Measurements from ENCODE around the gene ADAM10. TPM values are rescaled to one million over a fixed set of nuclear protein-coding genes. Genes with fewer than 3 reads are reported as not detected.

Gene ADAM10
- total RNA-seq, 1 donor from 2014 or later, result 125 TPM

- Histone ChIP-seq H3K4me3 (ENCODE audit: low read depth, low read length) (no peak overlapping the region), H3K36me3 (ENCODE audit: control insufficient read depth, insufficient read depth, low read length) (peaks cover 4% of the 10 kb centered on the region), H3K27me3 (ENCODE audit: control insufficient read depth, insufficient read depth, low read length) (no peaks in the 10 kb centered on the region)
- no peak for TF ChIP-seq CTCF (IDR thresholded peaks at IDR 0.05; ENCODE audit: insufficient read depth, low read length, poor library complexity, severe bottlenecking)
- DNase-seq (ENCODE audit: low read depth), result no peak
Measured at GRCh38 chr15:58598829-58599210, 150.7 kb downstream of the ADAM10 start.

DNA sequence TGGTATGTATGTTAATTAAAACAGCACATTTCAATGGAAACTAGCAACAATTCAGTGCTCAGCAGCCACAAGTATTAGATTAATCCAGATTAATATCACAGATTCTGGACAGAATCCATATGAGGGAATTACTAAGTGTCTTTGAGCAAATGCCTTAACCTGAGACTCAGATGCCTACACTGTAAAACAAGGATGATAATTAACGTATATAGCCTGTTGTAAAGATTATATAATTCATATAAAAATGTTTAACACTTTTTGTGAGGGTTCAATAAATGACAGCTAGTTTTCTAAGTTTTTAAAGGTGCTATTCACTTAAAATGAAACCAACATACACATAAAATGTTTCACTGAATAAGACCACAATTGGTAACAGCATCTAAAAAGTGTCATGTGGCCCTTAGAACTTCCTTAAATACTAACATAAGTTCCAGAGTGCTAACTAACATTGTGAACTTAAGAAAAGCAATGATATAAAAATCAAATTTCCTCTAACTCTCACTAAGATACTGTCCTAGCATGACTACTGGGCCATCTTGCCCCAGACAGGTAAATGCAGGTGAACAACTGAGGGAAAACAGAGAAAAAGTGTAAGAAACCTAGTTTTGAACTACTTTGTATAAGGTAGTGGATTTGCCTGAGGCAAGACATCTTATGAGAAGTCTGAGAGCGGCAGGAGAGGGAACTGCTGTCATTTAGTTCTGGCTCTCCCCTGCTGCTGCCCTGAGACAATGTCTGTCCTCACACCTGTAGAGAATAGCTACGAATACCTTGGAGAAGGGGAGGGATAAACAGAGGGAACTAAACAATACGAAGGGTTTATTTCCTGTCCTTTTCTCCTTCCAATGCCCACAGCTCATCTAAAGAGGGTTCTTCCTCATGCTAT, 151.3 kb downstream of the ADAM10 start:
- no peak for DNase-seq (ENCODE audit: low read depth)
- Histone ChIP-seq H3K4me3 (ENCODE audit: low read depth, low read length) (no peak overlapping the region), H3K36me3 (ENCODE audit: control insufficient read depth, insufficient read depth, low read length) (peaks cover 4% of the 10 kb centered on the region), H3K27me3 (ENCODE audit: control insufficient read depth, insufficient read depth, low read length) (no peaks in the 10 kb centered on the region)
- TF ChIP-seq CTCF (IDR thresholded peaks at IDR 0.05; ENCODE audit: insufficient read depth, low read length, poor library complexity, severe bottlenecking), result no peak

DNA sequence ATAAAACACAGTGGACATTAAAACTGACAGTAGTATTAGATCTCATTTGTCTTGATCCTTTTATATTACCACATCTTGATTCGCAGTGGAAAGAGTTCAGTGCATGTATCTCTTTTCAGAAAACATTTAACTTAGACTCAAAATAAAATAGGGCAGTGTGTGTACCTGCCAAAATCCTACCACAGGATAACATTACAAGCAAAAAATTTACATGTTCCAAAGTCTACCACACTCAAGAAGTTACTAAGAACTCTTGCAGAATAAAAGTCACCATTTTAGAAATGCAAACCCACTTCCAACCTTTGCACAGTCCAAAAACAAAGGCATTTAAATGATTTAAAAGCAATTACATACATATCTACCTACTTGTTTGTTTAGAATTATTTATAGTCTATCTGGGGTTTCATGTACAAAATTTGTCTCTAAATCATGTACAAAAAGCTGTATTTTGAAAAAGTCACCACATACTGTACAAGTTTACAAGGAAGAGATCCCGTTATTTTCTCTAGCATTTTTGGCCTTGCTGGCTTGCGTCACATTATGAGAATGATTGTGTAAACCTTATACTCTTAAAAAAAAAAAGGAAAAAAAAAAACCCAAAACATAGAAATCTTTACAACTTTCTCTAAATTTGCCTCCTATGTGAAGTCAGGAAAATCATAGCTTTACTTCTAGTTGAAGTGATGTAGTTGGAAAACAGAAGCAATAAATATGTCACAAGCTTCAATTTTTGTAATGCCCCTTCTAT, 153.8 kb downstream of the ADAM10 start:
- H3K36me3 ChIP-seq (ENCODE audit: control insufficient read depth, insufficient read depth, low read length), result peaks cover 2% of the 10 kb centered on the region
- H3K4me3 ChIP-seq (ENCODE audit: low read depth, low read length), result no peak overlapping the region
- TF ChIP-seq CTCF (IDR thresholded peaks at IDR 0.05; ENCODE audit: insufficient read depth, low read length, poor library complexity, severe bottlenecking), result no peak
- H3K27me3 ChIP-seq (ENCODE audit: control insufficient read depth, insufficient read depth, low read length), result no peaks in the 10 kb centered on the region
- DNase-seq (ENCODE audit: low read depth), result no peak

GRCh38 chr15:58594898-58595297, 154.6 kb downstream of the ADAM10 start:
- DNase-seq (ENCODE audit: low read depth), result no peak
- Histone ChIP-seq H3K4me3 (ENCODE audit: low read depth, low read length) (no peak overlapping the region), H3K27me3 (ENCODE audit: control insufficient read depth, insufficient read depth, low read length) (no peaks in the 10 kb centered on the region), H3K36me3 (ENCODE audit: control insufficient read depth, insufficient read depth, low read length) (peaks cover 2% of the 10 kb centered on the region)
- no peak for TF ChIP-seq CTCF (IDR thresholded peaks at IDR 0.05; ENCODE audit: insufficient read depth, low read length, poor library complexity, severe bottlenecking)

DNA sequence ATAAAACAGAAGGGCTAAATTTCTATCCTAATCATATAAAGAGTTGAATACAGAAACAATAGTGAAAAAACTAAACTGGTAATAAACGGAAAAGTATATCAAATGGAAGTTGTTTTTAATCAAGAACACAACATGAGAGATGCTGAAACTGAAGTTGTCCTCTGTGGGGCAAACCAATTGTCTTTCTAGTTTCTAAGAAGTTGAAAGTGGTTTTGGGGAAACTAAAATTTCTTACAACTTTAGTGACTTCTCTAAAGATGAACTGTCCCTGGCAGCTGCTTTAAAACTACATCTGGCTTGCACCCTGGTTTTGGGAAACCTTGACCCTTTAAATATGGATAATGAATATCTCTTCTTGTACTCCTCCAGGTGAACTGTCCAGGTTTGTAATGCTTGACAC, 155.6 kb downstream of the ADAM10 start:
- no peak overlapping the region for H3K4me3 ChIP-seq (ENCODE audit: low read depth, low read length)
- DNase-seq (ENCODE audit: low read depth), result no peak
- H3K36me3 ChIP-seq (ENCODE audit: control insufficient read depth, insufficient read depth, low read length), result peaks cover 2% of the 10 kb centered on the region
- TF ChIP-seq CTCF (IDR thresholded peaks at IDR 0.05; ENCODE audit: insufficient read depth, low read length, poor library complexity, severe bottlenecking), result no peak
- no peaks in the 10 kb centered on the region for H3K27me3 ChIP-seq (ENCODE audit: control insufficient read depth, insufficient read depth, low read length)
